Left lung (tissue), 10 donors: ENCODE data around the gene GALNT17. TPM values are rescaled to one million over a fixed set of nuclear protein-coding genes. Genes with fewer than 3 reads are reported as not detected.

Experiments used
- ATAC-seq: fragments of 200-7000 bp; cut with Tn5 transposase; one replicate; pipeline ENCODE4 v1.9.1; 2020; ENCODE audit warnings: moderate library complexity
- DNase-seq, 4 donors: peaks; one replicate each; pipeline ENCODE4 v3.0.0-alpha.2; 2013 to 2020
- H3K27ac ChIP-seq, 2 donors: fragments of 200-600 bp; sonication (generic) in 1 of 2; one replicate each; pipeline versions ENCODE4 v1.5.0 to v1.8.0; 2020 to 2021
- H3K27me3 ChIP-seq, 2 donors: fragments of 200-600 bp; sonication (generic) in 1 of 2; one replicate each; pipeline versions ENCODE4 v1.5.0 to v1.8.0; 2020 to 2021
- H3K36me3 ChIP-seq, 2 donors: fragments of 200-600 bp; sonication (generic) in 1 of 2; one replicate each; pipeline versions ENCODE4 v1.5.0 to v1.8.0; 2020 to 2021
- H3K4me1 ChIP-seq, 2 donors: fragments of 200-600 bp; one replicate each; pipeline ENCODE4 v1.8.0; 2021
- H3K4me3 ChIP-seq, 2 donors: fragments of 200-600 bp; sonication (generic) in 1 of 2; one replicate each; pipeline versions ENCODE4 v1.5.0 to v1.8.0; 2020 to 2021; ENCODE audit warnings: mild to moderate bottlenecking in 1 of 2
- H3K9me3 ChIP-seq, 2 donors: fragments of 200-600 bp; sonication (generic) in 1 of 2; one replicate each; pipeline versions ENCODE4 v1.5.0 to v1.8.0; 2020 to 2021
- intact Hi-C, 2 donors: fragments of 100-400 bp; cut with DNase I; formaldehyde crosslinking; loops; one replicate each; pipeline versions ENCODE4 v1.11.2 to v1.14.2; 2022
- polyA plus RNA-seq, 6 donors: library from polyadenylated mRNA; unstranded; fragments of 120-200 nt; gene quantifications; one replicate each; pipeline ENCODE4 v1.2.1, GENCODE V29; 2013; ENCODE audit not compliant: insufficient read length in 6 of 6
- total RNA-seq, 2 donors: library from RNA; stranded (reverse); fragmentation: NEBNext Ultra II Directional; extraction: Animal tissue kit (Norgen Biotek cat#: 25700); gene quantifications; one replicate each; pipeline ENCODE4 v1.2.1, GENCODE V29; 2021
- TF ChIP-seq, protein P1 (sequence below), 2 donors: fragments of 200-600 bp; sonication (generic) in 1 of 2; IDR thresholded peaks; one replicate each; pipeline versions ENCODE4 v1.5.0 to v1.8.0; 2021; ENCODE audit warnings: antibody characterized with exemption in 2 of 2
- donor health status: DM: no; HTN: yes; CAD: no.
- donor health status: DM: no; HTN: no; CAD: no.

Gene GALNT17
- total and polyA plus RNA-seq, 8 donors = 2.4 to 19.1 (median 9.7) TPM

DNA sequence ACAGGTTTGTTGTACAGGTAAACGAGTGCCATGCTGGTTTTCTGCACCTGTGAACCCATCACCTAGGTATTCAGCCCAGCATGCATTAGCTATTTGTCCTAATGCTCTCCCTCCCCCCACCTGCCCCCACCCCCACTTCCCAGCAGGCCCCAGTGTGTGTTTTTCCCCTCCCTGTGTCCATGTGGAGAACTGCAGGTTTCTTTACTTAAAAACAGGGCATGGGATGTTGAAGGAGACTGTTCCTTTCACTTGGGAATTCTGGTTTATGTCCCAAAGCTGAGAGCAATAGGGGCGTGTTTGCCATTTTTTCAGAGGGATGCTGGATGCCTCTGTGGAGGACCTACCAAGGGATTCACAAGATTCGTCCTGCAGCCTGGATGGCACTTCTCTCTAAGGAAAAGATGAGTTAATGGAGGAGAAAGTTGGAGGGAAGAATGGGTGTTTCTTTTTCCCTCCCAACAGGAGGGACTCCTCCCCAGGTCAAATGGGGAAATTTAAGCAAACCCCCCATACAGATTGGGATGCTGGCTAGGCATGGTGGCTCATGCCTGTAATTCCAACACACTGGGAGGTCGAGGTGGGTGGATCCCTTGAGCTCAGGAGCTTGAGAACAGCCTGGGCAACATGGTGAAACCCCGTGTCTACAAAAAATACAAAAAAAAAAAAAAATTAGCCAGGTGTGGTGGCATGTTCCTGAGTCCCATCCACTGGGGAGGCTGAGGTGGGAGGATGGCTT lies 136.0 kb downstream of the GALNT17 start:
- H3K4me3 ChIP-seq = no peak overlapping the region
- no peaks in the 10 kb centered on the region for H3K27me3 ChIP-seq
- intact Hi-C loops = no loop called here
- no peaks in the 10 kb centered on the region for H3K36me3 ChIP-seq
- TF ChIP-seq, protein P1, sequence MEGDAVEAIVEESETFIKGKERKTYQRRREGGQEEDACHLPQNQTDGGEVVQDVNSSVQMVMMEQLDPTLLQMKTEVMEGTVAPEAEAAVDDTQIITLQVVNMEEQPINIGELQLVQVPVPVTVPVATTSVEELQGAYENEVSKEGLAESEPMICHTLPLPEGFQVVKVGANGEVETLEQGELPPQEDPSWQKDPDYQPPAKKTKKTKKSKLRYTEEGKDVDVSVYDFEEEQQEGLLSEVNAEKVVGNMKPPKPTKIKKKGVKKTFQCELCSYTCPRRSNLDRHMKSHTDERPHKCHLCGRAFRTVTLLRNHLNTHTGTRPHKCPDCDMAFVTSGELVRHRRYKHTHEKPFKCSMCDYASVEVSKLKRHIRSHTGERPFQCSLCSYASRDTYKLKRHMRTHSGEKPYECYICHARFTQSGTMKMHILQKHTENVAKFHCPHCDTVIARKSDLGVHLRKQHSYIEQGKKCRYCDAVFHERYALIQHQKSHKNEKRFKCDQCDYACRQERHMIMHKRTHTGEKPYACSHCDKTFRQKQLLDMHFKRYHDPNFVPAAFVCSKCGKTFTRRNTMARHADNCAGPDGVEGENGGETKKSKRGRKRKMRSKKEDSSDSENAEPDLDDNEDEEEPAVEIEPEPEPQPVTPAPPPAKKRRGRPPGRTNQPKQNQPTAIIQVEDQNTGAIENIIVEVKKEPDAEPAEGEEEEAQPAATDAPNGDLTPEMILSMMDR (IDR thresholded peaks at IDR 0.05) = no peak
- H3K4me1 ChIP-seq = no peaks in the 10 kb centered on the region
- H3K9me3 ChIP-seq = peaks cover 4 to 29% of the 10 kb centered on the region in 2 donors
- DNase-seq (no peak), ATAC-seq (no peak)
- no peak overlapping the region for H3K27ac ChIP-seq

DNA sequence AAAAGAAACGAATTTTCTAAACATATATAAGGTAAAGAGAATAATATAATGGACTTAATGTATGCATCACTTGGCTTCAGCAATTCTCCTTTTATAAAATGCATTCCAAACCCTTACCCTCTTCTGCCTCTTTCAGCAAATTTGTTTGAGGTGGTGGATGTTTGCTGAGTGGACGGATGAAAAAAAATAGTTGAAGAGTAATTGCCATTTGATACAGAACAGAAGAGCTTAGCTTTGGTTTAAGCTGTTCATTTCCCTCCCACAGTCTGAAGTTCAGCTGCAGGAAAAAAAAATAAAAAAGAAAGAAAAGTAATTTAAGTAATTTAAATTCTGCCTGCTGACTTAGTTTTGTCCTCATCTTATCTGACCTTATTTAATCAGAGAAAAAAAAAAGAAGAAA lies 138.6 kb downstream of the GALNT17 start:
- intact Hi-C loops = no loop called here
- H3K27ac ChIP-seq = no peak overlapping the region
- no peak for ATAC-seq
- no peaks in the 10 kb centered on the region for H3K36me3 ChIP-seq
- H3K27me3 ChIP-seq = no peaks in the 10 kb centered on the region
- no peaks in the 10 kb centered on the region for H3K4me1 ChIP-seq
- H3K9me3 ChIP-seq = peaks cover 2 to 24% of the 10 kb centered on the region in 2 donors
- no peak overlapping the region for H3K4me3 ChIP-seq
- no peak for DNase-seq
- TF ChIP-seq, protein P1 (IDR thresholded peaks at IDR 0.05) = no peak

DNA sequence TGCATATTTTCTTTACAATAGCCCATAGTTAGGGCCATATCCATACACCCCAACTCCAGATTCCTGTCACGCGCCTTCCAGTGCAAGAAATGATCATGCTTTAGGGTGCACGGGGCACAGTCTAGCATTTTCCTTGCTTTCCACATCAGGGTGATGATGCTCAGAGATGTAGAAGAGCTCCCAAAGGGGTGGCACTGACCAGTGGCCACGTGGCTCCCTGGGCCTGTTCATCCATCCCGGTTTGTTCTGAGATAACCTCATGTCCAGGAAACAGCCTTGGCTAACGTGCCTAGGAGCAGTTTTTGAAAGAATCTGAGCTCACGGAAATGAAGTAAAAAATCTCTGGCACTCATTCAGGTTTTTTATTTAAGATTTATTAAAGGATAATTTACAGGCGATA lies 139.3 kb downstream of the GALNT17 start:
- no peak for ATAC-seq
- Histone ChIP-seq H3K4me3 (no peak overlapping the region), H3K9me3 (peaks cover 0 to 23% of the 10 kb centered on the region in 2 donors), H3K36me3 (no peaks in the 10 kb centered on the region), H3K4me1 (no peaks in the 10 kb centered on the region), H3K27me3 (no peaks in the 10 kb centered on the region), H3K27ac (no peak overlapping the region)
- intact Hi-C loops = no loop called here
- TF ChIP-seq, protein P1 (IDR thresholded peaks at IDR 0.05) = no peak
- DNase-seq = no peak

DNA sequence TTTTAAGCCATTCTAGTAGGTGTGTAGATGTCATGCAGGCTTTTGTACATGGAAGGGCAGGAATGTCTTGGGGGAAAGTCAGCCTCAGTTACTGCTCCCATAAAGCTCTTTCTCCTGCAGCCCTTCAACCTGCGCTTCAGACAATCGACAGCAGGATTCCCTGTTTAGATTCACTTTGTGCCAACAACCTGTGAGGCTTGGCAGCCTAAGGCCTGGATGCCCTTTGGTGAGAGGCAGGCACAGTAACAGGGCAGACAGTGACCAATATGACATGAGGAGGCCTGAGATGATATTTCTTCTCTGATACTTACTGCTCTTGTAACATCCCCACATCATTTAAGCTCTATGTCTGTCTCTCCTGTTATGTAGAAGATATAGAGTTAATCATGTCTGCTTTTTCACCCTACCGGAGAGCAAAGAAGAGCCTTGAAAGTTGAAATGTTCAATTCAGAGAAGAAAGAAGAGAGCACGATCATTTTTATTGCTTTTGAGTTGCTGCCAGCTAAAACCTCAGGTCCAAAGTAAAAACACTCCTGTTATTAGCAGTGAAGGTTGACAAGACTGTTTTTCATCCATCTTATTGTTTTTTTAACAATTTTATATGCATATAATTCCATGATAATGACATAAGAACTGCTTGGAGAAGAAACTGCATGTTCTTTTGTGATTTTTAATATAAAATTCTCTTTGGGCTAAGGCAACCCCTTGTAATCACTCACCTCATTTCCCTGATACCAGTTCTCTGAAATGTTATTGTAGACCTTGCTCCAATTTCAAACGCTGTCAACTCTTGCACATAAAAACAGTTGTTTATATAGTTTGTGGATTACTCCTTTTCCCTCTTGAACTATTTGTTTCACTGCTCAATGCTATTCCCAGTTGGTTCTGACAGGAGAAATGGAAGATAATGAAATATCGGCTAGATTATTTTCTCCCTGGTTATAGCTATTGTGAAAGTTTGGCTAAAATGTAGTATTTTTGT lies 140.9 kb downstream of the GALNT17 start:
- DNase-seq (no peak), ATAC-seq (no peak)
- H3K4me1 ChIP-seq = no peaks in the 10 kb centered on the region
- no peak overlapping the region for H3K4me3 ChIP-seq
- TF ChIP-seq, protein P1 (IDR thresholded peaks at IDR 0.05) = no peak
- peaks cover 3 to 27% of the 10 kb centered on the region in 2 donors for H3K9me3 ChIP-seq
- intact Hi-C loops = no loop called here
- peak overlapping the region in 1 of 2 donors; percentile 26 for H3K27ac ChIP-seq
- no peaks in the 10 kb centered on the region for H3K27me3 ChIP-seq
- no peaks in the 10 kb centered on the region for H3K36me3 ChIP-seq

DNA sequence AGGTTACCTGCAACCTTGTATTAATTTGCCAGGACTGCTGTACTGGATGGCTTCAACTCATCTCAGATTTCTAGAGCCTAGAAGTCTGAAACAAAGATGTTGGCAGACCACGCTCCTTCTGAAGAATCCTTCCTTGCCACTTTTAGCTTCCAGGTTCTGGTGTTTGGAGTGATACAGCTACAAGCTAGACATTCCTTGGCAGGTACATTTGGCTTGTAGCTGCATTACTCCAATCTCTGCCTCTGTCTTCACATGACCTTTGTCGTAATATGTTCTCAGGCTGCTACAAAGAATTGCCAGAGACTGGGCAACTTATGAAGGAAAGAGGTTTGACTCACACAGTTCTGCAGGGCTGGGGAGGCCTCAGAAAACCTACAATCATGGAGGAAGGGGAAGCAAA lies 146.3 kb downstream of the GALNT17 start:
- H3K36me3 ChIP-seq = no peaks in the 10 kb centered on the region
- DNase-seq (no peak), ATAC-seq (no peak)
- no peaks in the 10 kb centered on the region for H3K27me3 ChIP-seq
- TF ChIP-seq, protein P1 (IDR thresholded peaks at IDR 0.05) = no peak
- H3K4me1 ChIP-seq = no peaks in the 10 kb centered on the region
- no peak overlapping the region for H3K4me3 ChIP-seq
- intact Hi-C loops = no loop called here
- H3K9me3 ChIP-seq = peaks cover 3 to 25% of the 10 kb centered on the region in 2 donors
- H3K27ac ChIP-seq = no peak overlapping the region
